NCI-H2171 (cell line): ENCODE data around the gene PLD5.
"Not testable (repeated sequence)": the region's sequence is repeated elsewhere in the genome, so short reads cannot be mapped to it uniquely, and the experiment has no call there.

Source experiments
- DNase-seq: peaks from one replicate; lab custom pipeline; 2025; lab: John Stamatoyannopoulos, UW

Gene PLD5

GRCh38 chr1:242276769-242277168, 247.7 kb downstream of the PLD5 start:
- not testable (repeated sequence) for DNase-seq

GRCh38 chr1:242267004-242267403, 257.5 kb downstream of the PLD5 start:
- not testable (repeated sequence) for DNase-seq

- DNase-seq = not testable (repeated sequence)
These were observed 260.1 kb downstream of the PLD5 start for GRCh38 chr1:242264419-242264818.

- DNase-seq = no peak
These were observed 279.2 kb downstream of the PLD5 start for GRCh38 chr1:242245255-242245654.

GRCh38 chr1:242243472-242243871, 281.0 kb downstream of the PLD5 start:
- DNase-seq = no peak

GRCh38 chr1:242242983-242243382, 281.5 kb downstream of the PLD5 start:
- peak; percentile 15 for DNase-seq

DNA sequence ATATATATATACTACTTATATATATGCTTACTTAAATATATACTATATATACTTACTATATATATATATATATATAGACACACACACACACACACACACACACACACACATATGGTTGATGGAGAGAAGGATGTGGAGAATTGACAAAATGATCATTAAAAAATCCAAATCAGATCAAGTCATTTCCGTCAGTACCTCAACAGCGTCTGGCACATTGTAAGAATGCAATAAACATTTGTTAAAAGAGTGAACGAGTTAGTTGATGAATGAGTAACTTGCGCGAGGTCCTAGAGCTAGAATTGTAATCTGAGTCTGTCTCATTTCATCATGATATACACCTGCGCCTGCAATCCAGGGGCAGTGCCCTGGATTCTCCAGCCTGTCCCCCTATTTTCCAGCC, 282.6 kb downstream of the PLD5 start:
- DNase-seq = no peak

- DNase-seq = no peak
These were observed 283.8 kb downstream of the PLD5 start for GRCh38 chr1:242240691-242241090.

GRCh38 chr1:242240077-242240476, 284.4 kb downstream of the PLD5 start:
- DNase-seq = no peak

- DNase-seq = no peak
These were observed 285.1 kb downstream of the PLD5 start for GRCh38 chr1:242239398-242239797.

- DNase-seq = no peak
These were observed 287.4 kb downstream of the PLD5 start for GRCh38 chr1:242237051-242237450.

DNA sequence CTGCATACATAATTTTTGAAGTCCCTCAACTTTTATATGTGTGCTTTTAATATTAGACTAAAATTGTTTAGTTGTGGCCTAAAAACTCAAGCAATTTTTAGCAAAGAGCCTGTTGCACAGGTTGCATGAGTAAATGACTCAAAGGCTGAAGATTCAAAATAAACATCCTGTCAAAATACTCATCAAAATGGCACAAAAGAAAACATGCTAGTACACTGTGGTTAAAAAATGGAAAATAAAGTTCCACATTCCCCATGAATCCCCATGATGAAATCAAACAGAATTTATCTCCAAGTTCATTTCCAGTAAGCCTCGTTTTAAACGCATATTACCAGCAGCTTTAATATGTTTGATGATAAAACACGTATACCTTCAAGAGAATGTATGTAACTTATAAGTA, 295.5 kb downstream of the PLD5 start:
- DNase-seq = no peak

DNA sequence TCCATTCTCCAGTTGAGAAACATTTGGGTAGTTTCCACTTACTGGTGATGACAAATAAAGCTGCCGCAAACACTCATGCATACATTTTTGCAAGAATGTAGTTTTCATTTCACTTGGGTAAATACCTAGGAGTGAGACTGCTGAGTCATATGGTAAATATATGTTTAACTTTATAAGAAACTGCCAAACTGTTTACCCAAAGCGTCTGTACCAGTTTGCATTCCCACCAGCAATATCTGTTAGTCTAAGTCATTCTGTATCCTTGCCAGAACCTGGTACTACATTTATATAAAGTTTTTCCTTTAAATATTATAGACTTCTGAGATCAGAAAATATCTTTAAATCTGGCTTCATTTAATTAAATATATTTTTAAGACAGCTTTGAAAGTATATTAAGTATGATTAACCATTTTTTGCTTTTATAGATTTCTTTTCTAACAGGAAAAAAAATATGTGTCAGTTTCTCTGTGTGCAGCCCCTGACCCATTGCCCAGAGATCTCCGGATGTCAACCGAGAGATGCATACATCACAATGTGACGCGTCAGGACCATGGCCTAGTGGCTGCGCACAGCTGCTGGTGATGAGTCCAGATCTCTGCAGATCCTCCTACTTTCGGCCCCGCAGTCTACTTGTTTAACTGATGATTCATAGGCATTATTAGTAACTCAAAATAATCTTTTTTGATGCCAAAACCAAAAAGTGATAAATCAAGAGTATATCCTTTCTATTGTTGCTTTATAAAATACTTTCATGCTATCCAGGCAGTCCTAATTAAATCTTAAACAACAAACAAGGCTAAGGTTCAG, 298.5 kb downstream of the PLD5 start:
- DNase-seq = no peak

DNA sequence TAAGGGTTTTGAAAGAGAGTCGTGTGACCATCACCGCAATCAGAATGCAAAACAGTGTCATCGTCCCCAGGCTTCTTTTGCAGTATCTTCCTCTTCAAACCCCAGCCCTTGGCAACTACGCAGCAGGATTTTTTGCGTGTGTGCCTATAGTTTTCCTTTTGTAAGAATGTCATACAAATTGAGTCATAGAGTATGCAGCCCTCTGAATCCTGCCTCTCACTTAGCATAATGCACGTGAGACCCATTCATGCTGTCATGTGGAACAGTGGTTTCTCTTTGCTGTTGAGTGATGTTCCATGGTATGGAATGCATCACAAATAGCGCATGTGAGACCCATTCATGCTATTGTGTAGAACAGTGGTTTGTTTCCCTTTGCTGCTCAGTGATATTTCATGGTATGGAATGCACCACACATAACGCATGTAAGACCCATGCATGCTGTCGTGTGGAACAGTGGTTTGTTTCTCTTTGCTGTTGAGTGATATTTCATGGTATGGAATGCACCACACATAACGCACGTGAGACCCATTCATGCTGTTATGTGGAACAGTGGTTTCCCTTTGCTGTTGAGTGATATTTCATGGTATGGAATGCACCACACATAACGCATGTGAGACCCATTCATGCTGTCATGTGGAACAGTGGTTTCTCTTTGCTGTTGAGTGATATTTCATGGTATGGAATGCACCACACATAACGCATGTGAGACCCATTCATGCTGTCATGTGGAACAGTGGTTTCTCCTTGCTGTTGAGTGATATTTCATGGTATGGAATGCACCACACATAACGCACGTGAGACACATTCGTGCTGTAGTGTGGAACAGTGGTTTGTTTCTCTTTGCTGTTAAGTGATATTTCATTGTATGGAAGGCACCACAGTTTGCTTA, 299.4 kb downstream of the PLD5 start:
- not testable (repeated sequence) for DNase-seq

DNA sequence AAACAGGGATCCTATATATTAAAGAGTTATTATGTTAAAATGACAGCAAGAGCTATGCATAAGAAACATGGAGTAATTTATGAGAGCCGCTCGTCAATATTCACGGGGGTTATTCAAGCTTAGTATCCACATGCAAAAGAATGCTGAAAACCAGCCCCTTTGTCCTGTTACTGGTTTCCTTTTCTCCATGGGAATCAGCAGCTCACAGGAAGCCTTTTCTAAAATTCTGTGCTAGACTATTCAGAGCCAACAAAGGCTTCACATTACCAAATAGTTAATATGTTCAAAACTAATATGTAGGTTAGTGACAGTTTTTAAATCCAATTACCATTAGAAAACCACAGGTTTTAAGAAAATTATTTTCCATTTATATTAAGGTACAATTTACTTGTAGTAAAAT, 300.0 kb downstream of the PLD5 start:
- DNase-seq = no peak

DNA sequence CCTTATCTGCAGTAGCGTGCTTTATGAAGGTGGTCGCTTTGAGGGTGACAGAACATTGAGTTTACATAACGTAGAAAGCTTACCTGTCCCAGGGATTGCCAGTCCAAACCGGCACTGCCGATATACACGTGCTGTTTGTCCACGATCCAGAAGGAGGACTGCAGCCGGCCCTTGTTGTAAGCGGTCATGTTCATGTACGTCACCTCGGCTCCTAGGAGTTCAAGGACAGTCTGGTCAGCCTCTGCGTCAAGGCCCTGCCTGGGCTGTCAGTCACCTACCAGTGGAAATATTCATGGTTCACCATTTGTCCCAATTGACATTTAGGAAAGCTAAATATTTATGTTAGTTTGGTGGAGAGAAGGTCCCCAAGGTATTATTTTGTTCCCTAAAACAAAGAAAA, 304.6 kb downstream of the PLD5 start:
- no peak for DNase-seq

DNA sequence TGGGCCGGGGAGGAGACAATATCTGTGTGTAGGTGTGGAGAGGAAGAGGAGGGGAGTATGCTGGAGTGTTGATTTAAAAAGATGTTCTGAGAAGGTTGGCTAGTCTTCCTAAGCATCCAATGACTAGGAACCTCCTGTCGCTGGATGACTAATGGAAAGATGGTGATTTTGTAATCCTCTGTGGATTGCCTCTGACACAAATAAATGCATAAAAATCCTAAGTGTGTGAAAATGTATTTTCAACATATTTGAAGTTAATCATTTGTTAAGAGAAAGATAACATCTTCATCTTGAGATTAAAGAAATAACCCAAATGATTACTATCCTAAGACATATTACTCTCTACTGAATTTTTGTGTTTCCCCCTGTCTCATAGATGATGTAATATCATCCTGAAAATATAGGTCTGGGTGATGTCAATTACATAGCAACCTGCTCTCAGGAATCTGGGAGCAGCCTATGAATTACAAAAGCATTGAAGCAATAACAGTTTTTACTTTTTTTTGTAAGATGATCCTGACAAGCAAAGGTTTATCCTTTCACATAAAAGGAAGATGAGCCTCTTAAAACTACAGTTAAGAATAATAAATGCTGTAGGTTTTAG, 305.1 kb downstream of the PLD5 start:
- no peak for DNase-seq

DNA sequence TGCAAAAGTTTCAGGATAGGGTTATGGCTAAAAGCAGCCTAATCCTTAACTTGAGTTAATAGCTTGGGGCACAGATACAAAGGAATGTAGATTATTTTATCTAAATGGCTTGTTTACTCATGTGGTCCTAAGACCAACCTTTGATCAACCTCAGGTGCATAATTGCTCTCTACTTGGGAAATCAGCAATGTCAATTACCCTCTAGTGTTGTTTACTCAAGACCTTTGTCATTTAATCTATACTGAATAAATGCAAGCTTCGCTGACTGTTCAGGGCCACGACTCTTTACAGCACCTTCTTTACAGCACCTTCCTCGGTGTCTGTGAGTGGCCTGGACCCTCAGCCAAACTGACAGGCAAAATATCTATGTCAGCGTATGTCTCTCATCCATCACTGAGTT, 308.1 kb downstream of the PLD5 start:
- no peak for DNase-seq

DNA sequence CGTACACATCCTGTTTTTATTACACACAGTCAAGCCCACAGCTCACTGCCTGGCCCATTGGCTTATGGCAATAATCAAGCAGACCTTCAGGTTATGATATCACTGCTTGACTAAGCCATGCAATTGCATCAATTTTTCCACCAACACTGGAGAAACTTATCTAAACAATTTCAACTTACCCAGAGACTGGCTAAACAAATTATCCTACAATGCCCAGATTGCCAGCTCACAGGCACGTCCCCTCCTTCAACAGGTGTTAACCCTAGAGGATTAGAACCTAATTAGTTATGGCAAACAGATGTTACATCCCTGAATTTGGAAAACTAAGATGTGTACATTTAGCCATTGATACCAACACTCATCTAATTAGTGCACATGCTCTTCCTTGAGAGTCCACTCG, 310.0 kb downstream of the PLD5 start:
- peak; percentile 45 for DNase-seq

DNA sequence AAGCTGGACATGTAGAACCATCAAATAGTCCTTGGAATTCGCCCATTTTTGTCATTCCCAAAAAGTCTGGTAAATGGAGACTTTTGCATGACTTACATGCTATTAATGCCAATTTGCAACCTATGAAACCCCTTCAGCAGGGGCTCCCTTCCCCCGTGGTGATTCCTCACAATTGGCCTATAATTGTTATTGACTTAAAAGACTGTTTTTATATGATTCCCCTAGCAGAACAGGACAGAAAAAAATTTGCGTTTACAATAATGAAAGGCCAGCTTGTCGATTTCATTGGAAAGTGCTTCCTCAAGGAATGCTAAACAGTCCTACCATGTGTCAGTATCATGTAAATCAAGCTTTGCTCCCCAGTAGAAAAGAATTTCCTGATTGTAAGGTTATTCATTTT, 311.5 kb downstream of the PLD5 start:
- DNase-seq = not testable (repeated sequence)

- no peak for DNase-seq
These were observed 312.1 kb downstream of the PLD5 start for GRCh38 chr1:242212401-242212800.

DNA sequence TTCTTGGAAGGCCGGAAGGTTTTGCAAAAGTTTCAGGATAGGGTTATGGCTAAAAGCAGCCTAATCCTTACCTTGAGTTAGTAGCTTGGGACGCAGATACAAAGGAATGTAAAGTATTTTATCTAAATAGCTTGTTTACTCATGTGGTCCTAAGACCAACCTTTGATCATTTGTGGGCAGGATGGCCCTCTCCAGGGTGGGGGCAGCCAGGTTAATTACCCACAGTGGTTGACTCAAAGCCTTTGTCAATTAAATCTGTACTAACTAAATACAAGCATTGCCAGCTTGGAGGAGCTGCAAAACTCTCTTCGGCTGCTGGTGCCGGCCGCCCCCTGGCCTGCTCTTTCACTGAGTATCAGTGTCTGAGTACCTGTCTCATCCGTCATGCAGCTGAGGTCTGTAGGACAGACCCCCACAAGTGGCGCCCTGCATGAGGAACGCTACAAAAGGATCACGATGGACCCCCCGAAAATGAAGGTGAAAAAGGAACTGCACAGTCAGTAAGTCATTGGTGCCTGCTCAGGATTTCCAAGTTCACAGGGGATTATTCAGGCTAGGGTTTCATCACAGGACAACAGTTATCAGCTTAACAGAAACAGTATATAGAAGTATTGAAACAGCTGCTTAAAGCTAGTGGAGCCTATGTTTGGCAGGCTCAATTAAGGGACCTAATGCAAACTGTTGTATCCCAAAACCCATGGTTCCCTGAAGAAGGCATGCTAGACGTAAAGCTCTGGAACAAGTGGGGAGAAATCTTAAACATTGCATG, 313.1 kb downstream of the PLD5 start:
- DNase-seq = no peak
